Measurements from ENCODE around the gene MTG1. TPM values are rescaled to one million over a fixed set of nuclear protein-coding genes. Genes with fewer than 3 reads are reported as not detected.

MTG1 gene
- total RNA-seq, 1 donor from 2014 or later = 47.3 TPM

DNA sequence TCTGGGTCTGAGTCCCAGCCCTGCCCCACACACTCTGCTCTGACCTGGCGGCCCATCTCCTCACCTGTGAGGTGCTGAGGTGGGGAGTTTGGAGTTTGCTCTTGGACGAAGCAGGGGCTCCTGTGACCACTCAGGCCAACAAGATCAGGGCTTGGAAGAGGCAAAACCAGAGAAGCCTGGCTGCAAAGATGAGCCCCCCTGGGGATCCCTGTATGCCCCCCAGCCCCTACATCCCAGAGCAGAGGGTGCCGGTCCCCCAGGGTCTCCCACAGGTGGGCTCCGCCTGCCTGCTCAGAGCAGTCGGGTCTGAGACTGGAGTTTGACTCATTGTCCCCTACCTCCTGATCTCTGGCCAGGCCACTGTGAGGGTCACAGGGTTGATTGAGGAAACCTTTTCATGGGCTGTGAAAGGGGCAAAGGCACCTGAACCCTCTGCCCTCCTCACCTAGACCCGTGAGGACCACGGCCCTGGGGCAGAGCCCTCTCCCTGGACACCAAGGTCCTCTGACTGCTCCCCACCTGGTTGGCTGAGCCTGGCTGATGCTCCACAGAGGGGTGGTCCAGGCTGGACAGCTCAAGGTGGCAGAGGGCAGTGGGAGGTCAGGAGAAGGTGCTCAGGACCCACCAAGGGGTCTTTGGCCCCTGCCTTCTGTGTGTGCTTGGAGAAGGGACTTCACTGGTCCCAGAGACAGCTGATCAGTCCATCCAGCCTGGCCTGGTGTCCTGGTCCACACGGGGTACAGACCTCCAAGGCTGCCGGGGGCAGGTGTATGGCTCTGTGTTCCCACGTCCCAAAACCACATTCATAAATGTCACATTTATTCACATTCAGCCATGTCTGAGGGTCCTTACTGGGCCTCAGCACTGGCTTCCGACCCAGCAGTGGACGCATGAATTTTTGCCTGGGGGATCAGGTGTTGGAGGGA, 50.6 kb downstream of the MTG1 start:
- no peak for ATAC-seq

DNA sequence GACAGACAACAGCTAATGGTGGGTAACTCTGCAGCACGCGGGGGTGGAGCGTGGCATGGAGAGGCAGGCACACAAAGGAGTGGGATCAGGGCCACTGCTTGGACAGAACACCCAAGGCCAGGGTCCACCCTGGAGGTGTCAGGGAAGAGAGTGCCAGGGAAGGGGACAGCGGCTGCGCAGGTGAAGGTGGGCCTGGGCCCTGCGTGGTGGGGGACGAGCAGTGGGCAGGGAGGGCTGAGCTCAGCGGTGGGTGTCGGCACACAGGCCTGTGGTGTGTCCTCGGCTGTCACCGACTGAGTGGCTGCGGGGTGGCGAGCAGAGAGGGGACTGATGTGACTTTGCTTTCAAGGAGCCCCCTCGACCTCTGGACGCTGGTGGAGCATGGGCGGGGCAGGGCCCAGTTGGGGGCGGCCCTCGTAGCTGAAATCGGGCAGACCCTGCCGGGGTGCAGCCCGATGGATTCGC, 51.3 kb downstream of the MTG1 start:
- no peak for ATAC-seq
- no peak for DNase-seq (ENCODE audit: low spot score)

More for the DNA sequence above, 50.6 kb downstream of the MTG1 start:
- DNase-seq (ENCODE audit: low spot score) = no peak

DNA sequence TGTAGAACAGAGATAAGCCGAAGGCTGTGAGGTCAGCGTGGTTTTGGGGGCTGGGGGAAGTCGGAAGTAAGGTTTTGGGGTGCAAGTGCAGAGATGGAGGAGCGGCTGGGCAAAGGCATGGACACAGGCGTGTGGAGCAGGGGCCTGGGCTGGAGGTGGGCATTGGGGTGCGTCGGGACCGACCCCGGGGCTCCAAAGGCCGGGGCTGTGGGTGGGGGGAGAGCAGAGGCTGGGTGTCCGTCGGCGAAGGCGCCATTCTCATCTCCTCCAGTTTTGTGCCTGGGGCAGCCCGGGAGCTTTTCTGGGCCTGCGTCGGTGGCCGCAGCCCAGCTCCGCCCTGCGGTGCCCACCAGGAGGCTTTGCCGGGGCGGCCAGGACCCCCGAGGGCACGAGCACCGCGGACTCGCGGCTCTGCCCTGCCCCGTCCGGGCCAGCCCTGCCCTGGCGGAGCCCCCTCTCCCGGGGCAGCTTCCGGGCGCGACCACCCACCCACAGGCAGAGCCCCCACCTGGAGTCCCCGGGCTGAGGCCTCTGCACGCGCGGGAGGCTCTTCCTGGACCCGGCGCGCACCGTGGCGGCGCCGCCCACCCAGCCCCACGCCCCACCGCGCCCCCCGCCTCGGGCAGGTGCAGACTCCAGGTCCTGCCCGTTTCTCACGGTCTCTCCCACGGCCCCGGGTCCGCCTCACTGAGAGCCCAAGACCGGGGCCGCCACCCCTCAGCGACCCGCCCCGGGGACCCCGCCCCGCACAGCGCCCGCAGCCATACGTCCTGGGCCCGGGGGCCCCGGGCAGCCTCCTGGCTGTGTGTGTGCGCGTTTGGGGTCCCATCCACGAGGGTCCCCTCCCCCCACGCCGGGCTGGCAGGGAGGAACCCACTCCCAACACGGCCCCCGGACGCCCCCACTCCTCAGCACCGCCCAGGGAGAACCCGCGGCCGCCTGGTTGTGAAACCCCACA, 52.1 kb downstream of the MTG1 start:
- ATAC-seq (no peak), DNase-seq (ENCODE audit: low spot score) (no peak)

DNA sequence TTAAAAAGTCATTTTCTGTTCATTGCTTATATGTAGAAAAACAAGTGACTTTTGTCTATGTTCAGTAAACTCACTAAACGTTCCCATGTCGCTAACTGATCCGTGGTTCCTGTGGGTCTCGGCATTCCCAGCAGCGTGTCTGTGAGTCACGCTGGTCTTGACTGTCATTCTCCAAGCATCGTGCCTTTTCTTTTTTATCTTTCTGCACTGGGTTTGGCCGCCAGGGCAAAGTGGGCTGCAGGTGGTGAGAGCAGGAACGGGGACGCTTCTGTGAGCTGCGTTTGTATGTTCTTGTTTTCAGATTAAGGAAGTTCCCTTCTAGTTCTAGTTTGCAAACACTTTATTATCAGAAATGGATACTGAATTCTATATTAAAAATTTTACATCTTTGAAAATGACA, 53.0 kb downstream of the MTG1 start:
- DNase-seq (ENCODE audit: low spot score) (no peak), ATAC-seq (no peak)

DNA sequence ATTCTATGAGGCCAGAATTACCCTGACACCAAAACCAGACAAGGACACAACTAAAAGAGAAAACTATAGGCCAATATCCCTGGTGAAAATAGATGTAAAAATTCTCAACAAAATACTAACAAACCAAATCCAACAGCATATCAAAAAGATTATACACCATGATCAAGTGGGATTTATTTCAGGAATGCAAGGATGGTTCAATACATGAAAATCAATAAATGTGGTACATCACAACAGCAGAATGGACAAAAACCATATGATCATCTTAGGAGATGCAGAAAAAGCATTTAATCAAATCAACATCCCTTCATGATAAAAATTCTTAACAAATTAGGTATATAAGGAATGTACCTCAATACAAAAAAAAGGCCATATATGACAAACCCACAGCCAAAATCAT, 54.2 kb downstream of the MTG1 start:
- DNase-seq (ENCODE audit: low spot score) (no peak), ATAC-seq (no peak)

DNA sequence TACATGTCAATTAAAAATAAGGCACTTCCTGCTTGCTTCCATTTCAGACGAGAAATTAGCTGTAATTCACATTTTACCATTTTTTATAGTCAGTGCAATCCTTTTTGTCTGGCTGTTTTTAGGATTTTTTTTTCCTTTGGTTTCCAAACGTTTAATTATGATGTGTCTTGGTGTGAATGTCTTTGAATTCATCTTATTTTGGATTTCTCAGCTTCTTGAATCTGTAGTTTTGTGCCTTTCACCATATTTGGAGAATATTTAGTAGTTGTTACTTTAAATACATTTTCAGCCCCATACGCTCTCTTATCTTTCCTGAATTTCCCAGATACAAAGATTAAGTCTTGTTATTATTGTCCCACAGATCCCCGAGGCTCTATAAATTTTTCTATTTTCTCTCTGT, 57.4 kb downstream of the MTG1 start:
- no peak for DNase-seq (ENCODE audit: low spot score)
- ATAC-seq = no peak

DNA sequence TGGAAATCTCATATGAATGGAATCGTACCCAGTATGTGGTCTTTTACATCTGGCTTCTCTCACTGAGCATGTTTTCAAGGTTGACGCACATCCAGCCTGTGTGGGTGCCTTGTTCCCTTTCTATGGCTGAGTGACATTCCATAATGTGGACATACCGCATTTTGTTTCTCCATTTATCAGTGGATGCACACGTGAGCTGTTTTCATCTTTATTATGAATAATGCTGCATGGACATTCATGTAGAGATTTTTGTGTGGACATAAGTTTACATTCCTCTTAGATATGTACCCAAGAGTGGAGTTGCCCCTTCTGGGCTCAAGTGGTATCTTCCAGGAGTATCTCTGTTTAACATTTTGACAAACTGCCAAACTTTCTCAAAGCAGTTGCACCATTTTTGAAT, 58.5 kb downstream of the MTG1 start:
- DNase-seq (ENCODE audit: low spot score) (no peak), ATAC-seq (no peak)

DNA sequence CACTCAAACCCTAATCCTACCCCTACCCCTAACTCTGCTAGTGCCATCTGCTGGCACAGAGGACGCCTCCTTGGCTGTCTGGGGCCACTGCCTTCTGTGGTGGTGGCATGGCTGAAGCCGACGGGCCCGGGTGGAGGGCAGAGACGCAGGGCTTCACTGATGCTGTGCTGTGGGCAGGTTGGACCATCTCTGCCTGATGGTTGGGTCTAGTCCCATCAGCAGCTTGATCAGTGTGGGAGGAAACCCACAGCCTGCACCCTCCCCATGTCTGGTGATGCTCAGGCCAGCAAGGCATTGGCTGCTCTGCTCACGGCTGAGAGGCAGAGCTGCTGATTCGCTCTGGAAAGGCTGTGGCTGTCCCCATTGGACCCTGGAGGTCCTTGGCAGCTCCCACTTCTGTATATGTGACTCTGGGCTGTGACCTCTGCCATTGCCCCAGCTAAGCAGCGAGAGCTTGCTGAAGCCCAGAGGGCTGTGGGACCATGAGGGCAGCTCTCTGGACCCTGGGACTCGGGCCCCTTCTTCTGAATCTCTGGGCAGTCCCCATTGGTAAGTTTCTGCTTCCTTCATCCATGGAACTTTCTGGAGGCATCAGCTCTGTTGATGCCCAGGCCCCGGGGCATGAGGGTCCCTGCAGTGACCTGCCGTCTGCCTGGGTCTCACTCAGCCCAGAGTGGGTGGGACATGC, 59.7 kb downstream of the MTG1 start, which contains the start of gene SCART1:
Gene SCART1, plus strand, starts transcription at position 430 of the 688 bp plus-strand sequence. Its CDS starts 53 bp downstream, at position 483.
- no peak for DNase-seq (ENCODE audit: low spot score)
- ATAC-seq = no peak

DNA sequence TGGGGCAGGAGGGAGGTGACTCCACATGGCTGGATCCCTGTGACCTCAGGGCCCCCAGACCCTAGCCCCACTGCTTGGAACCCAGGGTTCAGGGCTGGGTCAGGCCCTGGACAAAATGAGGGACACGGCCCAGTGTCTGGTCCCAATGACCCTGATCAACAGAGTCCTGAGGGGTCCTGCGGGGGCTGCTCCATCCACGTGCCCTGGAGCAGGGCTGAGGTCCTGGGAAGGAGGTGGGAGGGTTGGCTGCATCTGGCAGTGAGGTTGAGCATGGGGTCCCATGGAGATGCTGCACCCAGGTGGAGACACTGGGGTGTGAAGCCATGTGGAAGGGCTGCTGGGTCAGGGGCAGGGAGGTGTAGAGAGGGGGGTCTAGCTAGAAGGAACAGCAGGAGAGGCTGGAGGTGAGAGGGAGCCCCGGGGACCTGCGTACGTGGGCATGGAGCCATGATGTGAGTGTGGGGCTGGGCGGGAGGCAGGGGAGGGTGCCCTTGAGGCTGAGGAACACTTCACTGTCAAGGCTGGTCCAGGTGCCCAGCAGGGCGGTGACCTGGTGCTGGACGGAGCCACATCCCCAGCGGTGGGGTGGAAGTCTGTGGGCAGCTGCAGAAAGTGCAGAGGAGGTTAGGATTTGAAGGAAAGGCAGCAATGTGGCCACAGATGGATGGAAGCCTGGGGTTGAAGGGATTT, 60.4 kb downstream of the MTG1 start:
- DNase-seq (ENCODE audit: low spot score) = no peak
- ATAC-seq = no peak

DNA sequence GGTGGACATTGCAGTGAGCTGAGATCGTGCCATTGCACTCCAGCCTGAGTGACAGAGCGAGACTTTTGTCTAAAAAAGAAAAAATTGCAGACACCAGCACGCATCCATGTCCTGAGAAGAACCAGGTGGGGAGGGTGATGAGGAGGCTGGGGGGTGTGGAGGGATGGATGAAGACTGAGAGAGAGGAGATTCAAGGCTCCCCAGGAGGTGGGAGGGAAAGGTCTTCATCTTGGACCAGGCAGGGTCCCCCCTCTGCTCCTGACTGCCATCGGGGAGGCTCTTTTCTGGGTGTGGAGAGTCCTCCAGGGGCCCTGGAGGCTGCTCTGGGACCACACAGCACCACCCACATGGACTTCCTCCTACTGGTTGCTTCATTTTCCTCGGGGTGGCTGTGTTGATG, 61.2 kb downstream of the MTG1 start:
- DNase-seq (ENCODE audit: low spot score) (no peak), ATAC-seq (no peak)

DNA sequence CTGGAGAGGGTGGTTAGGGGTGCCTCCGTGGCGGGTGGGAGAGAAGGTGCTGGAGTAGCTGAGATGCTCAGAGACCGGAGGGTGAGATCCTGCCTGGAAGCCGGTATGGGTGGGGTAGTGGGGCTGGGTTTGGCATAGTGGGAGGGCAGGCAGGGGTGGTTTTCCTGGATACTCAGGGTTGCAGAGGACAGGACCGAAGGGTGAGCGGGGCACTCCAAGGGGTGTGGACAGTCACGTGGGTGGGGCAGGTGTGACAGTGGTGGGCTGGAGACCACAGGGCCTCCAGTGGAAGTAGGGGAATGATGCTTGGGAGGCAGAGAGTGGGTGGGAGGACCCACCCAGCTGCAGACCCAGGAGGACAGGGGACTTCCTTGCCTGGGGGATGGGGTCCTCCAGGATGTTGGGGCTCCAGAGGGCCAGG, 61.7 kb downstream of the MTG1 start:
- ATAC-seq (no peak), DNase-seq (ENCODE audit: low spot score) (no peak)

DNA sequence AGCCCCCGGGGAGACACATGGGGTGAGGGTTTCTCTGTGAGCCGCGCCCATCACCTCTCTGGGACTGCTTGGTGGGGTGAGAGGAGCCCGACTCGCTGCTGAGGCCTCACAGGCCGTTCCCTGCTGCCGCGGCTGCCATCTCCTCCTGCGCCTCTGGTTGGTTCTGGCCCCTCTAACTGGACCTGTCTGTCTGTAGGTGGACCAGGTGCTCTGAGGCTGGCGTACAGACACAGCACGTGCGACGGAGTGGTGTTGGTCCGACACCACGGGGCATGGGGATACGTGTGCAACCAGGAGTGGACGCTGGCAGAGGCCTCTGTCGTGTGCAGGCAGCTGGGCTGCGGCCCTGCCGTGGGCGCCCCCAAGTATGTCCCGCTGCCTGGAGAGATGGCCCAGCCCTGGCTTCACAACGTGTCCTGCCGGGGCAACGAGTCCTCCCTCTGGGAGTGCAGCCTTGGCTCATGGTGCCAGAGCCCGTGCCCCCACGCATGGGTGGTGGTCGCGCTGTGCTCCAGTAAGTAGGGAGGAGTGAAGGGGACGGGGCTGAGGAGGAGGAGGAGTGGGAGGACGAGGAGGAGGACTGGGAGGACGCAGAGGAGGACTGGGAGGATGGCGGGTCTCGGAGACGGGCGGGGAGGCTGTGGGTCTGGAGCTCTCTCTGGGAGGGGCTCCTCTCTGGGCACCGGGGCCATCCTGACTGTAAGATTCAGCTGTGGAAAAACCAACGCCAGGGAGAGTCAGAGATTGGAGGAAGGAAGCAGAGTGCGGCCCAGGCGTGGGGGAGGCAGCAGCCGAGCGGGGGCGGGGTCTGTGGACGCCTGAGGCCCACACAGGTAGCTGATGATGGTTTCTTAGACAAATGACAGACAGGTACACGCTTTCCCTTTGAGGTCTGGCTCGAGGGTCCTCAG, 62.3 kb downstream of the MTG1 start:
- ATAC-seq (no peak), DNase-seq (ENCODE audit: low spot score) (no peak)

DNA sequence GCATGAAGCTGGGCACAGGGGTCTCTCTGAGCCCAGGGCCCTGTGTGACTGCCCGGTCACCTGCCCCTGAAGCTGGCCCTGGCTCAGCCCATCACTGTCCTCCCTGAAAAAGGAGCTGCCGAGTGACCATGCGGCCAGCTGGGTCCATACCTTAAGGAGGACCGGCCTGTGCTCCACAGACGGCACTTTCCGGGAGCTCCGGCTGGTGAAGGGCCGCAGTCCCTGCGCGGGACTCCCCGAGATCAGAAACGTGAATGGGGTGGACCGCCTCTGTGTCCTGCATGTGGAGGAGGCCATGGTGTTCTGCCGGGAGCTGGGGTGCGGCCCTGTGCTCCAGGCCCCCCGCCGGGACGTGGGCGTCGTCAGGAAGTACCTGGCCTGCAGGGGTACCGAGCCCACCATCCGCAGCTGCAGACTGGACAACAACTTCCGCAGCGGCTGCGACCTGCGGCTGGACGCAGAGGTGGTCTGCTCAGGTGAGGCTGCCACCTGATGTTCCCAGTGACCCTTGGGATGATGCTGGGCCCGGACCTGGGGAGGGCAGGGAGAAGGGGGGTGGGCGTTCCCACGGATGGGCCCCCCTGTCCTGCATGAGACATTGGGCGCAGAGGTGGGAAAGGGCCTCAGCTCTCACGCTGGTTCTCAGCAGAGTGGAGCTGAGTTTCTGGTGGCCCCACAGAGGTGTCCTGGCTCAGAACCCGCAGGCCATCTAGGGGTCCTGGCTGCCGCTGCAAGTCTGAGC, 63.3 kb downstream of the MTG1 start:
- DNase-seq (ENCODE audit: low spot score) = no peak
- ATAC-seq = no peak

DNA sequence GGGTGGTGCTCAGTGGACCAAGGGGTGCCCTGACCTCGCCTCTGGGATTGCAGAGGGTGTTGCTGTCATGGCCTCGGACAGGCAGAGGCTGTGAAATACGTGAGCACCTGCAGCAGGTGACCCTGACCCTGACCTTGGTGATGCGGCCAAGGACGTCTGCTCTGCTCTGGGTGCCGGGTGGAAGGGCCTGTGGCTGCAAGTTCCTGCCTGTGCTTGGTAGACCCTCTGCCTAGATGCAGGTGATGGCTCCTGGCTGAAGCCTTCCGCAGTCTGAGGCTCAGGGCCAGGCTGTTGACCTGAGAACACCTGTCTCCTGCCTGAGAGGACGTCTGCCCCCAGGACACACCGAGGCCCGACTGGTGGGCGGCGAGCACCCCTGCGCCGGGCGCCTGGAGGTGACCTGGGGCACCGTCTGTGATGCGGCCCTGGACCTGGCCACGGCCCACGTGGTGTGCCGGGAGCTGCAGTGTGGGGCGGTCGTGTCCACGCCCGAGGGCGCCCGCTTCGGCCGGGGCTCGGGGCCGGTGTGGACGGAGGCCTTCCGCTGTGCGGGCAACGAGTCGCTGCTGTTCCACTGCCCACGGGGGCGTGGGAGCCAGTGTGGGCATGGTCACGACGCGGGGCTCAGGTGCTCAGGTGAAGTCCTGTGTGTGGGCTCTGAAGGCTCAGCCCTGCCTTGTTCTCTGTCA, 64.2 kb downstream of the MTG1 start:
- DNase-seq (ENCODE audit: low spot score) (no peak), ATAC-seq (no peak)

DNA sequence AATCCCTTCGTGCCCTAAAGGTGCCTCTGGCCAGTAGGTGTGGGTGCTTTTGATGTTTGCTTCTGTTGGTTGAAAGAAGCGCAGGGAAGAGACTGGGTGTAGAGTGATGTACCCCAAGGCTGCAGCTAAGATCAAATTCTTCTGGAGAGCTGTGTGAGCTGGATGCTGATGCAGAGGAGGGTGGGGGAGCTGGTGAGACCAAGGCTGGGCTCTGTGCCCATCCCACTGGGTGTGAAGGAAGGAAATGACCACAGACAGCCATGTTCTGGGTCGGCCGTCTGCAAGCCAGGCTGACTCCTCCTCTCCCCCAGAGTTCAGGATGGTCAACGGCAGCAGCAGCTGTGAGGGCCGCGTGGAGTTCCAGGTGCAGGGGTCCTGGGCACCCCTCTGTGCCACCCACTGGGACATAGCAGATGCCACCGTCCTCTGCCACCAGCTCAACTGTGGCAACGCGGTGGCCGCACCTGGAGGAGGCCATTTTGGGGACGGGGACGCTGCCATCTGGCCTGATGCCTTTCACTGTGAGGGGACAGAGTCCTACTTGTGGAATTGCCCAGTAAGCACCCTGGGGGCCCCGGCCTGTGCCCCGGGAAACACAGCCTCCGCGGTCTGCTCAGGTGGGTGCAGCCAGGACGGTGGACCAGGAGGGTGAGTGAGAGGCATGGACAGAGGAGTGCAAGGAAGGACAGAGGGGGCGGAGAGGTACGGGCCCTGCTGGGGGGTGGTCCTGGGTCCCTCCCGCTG, 64.9 kb downstream of the MTG1 start:
- DNase-seq (ENCODE audit: low spot score) (no peak), ATAC-seq (no peak)

DNA sequence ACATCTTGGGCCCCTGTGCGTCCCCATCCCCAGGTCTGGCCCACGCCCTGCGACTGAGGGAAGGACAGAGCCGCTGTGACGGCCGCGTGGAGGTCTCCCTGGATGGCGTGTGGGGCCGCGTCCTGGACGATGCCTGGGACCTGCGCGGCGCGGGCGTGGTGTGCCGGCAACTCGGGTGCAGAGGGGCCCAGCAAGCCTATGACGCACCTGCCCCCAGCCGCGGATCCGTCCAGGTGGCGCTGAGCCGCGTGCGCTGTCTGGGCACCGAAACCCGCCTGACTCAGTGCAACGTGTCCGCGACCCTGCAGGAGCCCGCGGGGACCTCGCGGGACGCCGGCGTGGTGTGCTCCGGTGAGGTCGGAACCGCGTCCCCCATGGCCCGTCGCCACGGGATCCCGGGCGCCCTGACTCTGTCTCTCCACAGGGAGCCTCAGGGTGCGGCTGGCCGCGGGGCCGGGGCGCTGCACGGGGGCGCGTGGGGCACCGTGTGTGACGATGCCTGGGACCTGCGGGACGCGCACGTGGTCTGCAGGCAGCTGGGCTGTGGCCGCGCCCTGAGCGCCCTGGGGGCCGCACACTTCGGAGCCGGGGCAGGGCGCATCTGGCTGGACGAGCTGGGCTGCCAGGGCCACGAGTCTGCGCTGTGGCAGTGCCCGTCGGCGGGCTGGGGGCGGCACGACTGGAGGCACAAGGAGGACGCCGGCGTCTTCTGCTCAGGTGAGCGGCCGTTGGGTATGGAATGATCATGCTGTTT, 65.7 kb downstream of the MTG1 start:
- no peak for ATAC-seq
- no peak for DNase-seq (ENCODE audit: low spot score)
